ENCODE measurements around the gene AHCY.

DNA sequence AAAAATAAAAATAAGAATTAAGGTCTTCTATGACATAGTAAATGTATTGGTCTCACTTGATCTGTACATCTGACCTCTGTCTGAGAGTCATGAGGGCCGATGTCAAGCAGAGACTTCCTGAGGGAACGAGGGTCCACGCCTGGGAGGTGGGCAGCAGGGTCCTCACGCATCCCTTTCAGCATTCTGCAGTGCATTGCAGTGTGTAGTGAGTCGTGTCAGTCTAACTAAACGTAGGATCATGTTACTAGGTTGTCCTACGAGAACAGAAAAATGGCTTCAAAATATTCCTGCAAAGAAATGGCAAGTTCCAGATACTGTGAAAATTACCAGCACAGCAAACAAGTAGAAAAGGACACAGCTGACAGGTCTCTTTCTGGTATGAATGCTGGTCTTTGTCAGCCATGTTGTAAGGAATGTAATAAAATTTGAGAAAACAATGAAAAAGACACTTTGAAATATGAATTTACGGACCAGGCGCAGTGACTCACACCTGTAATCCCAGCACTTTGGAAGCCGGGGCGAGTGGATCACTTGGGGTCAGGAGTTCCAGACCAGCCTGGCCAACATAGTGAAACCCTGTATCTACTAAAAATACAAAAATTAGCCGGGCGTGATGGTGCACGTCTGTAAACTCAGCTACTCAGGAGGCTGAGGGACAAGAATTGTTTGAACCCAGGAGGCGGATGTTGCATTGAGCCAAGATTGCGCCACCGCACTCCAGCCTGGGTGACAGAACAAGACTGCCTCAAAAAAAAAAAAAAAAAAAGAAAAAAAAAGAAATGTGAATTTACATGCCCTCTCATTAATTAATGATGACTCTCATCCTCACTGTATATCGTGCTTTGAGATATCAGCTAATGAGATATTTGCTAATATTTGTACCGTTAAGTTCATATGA lies 2.4 kb upstream of the AHCY start:
- TF ChIP-seq, protein P1, sequence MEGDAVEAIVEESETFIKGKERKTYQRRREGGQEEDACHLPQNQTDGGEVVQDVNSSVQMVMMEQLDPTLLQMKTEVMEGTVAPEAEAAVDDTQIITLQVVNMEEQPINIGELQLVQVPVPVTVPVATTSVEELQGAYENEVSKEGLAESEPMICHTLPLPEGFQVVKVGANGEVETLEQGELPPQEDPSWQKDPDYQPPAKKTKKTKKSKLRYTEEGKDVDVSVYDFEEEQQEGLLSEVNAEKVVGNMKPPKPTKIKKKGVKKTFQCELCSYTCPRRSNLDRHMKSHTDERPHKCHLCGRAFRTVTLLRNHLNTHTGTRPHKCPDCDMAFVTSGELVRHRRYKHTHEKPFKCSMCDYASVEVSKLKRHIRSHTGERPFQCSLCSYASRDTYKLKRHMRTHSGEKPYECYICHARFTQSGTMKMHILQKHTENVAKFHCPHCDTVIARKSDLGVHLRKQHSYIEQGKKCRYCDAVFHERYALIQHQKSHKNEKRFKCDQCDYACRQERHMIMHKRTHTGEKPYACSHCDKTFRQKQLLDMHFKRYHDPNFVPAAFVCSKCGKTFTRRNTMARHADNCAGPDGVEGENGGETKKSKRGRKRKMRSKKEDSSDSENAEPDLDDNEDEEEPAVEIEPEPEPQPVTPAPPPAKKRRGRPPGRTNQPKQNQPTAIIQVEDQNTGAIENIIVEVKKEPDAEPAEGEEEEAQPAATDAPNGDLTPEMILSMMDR (IDR thresholded peaks at IDR 0.05): no peak
- TF ChIP-seq POLR2AphosphoS5 (IDR thresholded peaks at IDR 0.05): no peak
